Trophoblast cell (in vitro differentiated cells and primary cell): ENCODE measurements around the gene TMIE.

Source experiments
- DNase-seq, 2 donors: peaks; one replicate each; pipeline ENCODE4 v3.0.0-alpha.2; 2016
- H2AFZ ChIP-seq: 2 replicates; pipeline ENCODE4 v1.6.1; 2013; ENCODE audit warnings: low read length, moderate library complexity, mild to moderate bottlenecking; ENCODE audit not compliant: insufficient read depth, poor library complexity
- H2AK5ac ChIP-seq: 2 replicates; pipeline ENCODE4 v1.6.1; 2013; ENCODE audit warnings: mild to moderate bottlenecking, low read length
- H2BK120ac ChIP-seq: 2 replicates; pipeline ENCODE4 v1.6.1; 2013; ENCODE audit warnings: low read length, mild to moderate bottlenecking, moderate library complexity; ENCODE audit not compliant: insufficient read depth, poor library complexity
- H2BK12ac ChIP-seq: 2 replicates; pipeline ENCODE4 v1.6.1; 2013; ENCODE audit warnings: mild to moderate bottlenecking, low read length, moderate library complexity
- H2BK5ac ChIP-seq: 2 replicates; pipeline ENCODE4 v1.6.1; 2013; ENCODE audit warnings: low read length, low read depth, moderate library complexity, mild to moderate bottlenecking; ENCODE audit not compliant: poor library complexity
- H3K14ac ChIP-seq: 2 replicates; pipeline ENCODE4 v1.6.1; 2013; ENCODE audit warnings: mild to moderate bottlenecking, low read length
- H3K18ac ChIP-seq: 2 replicates; pipeline ENCODE4 v1.6.1; 2013; ENCODE audit warnings: mild to moderate bottlenecking, low read length
- H3K23ac ChIP-seq: 2 replicates; pipeline ENCODE4 v1.6.1; 2013; ENCODE audit warnings: low read length
- H3K27ac ChIP-seq: 2 replicates; pipeline ENCODE4 v1.5.1; 2013; ENCODE audit warnings: low read depth, mild to moderate bottlenecking, inconsistent platforms, low read length, moderate library complexity
- H3K27me3 ChIP-seq: 2 replicates; pipeline ENCODE4 v1.6.1; 2013; ENCODE audit warnings: inconsistent platforms, mild to moderate bottlenecking, low read length, moderate library complexity; ENCODE audit not compliant: insufficient read depth
- H3K36me3 ChIP-seq, 2 experiments: 1 replicate in 1 of 2; 2 replicates in 1 of 2; pipeline ENCODE4 v1.6.1; 2013; ENCODE audit warnings: low read length in 2 of 2, mild to moderate bottlenecking in 2 of 2, moderate library complexity in 1 of 2; ENCODE audit not compliant: insufficient read depth in 2 of 2, control insufficient read depth in 1 of 2
- H3K4ac ChIP-seq: 2 replicates; pipeline ENCODE4 v1.6.1; 2013; ENCODE audit warnings: low read depth, mild to moderate bottlenecking, low read length, moderate library complexity
- H3K4me1 ChIP-seq, 2 experiments: 1 replicate in 1 of 2; 2 replicates in 1 of 2; pipeline ENCODE4 v1.6.1; 2013; ENCODE audit warnings: low read length in 2 of 2, mild to moderate bottlenecking in 2 of 2, moderate library complexity in 1 of 2; ENCODE audit not compliant: insufficient read depth in 2 of 2, control insufficient read depth in 1 of 2
- H3K4me2 ChIP-seq: 2 replicates; pipeline ENCODE4 v1.6.1; 2013; ENCODE audit warnings: inconsistent platforms, mild to moderate bottlenecking, low read length, moderate library complexity
- H3K4me3 ChIP-seq: 2 replicates; pipeline ENCODE4 v1.5.1; 2013; ENCODE audit warnings: mild to moderate bottlenecking, low read depth, low read length, inconsistent platforms
- H3K79me1 ChIP-seq: one replicate; pipeline ENCODE4 v1.6.1; 2013; ENCODE audit warnings: low read length
- H3K79me2 ChIP-seq: 2 replicates; pipeline ENCODE4 v1.6.1; 2013; ENCODE audit warnings: low read length, mild to moderate bottlenecking; ENCODE audit not compliant: control insufficient read depth, insufficient read depth, poor library complexity
- H3K9ac ChIP-seq: 2 replicates; pipeline ENCODE4 v1.6.1; 2013; ENCODE audit warnings: mild to moderate bottlenecking, low read length
- H3K9me3 ChIP-seq: 2 replicates; pipeline ENCODE4 v1.6.1; 2013; ENCODE audit warnings: low read depth, mild to moderate bottlenecking, control low read depth, inconsistent platforms, low read length; ENCODE audit not compliant: insufficient read depth
- H4K12ac ChIP-seq: 2 replicates; pipeline ENCODE4 v1.6.1; 2013; ENCODE audit warnings: low read depth, mild to moderate bottlenecking, low read length, moderate library complexity
- H4K8ac ChIP-seq: 2 replicates; pipeline ENCODE4 v1.6.1; 2013; ENCODE audit warnings: low read depth, mild to moderate bottlenecking, low read length, moderate library complexity
- H4K91ac ChIP-seq: one replicate; pipeline ENCODE4 v1.6.1; 2013; ENCODE audit warnings: low read depth, mild to moderate bottlenecking, low read length, moderate library complexity
- WGBS: extraction: QIAGEN DNeasy Blood & Tissue Kit; methylation state at CpG from one replicate; pipeline ENCODE4 v1.1.7; 2013; ENCODE audit warnings: missing lambda C conversion rate; ENCODE audit not compliant: insufficient read length, insufficient coverage; ENCODE audit errors: extremely low coverage; 5-methylcytosine and 5-hydroxymethylcytosine counted together

TMIE gene

DNA sequence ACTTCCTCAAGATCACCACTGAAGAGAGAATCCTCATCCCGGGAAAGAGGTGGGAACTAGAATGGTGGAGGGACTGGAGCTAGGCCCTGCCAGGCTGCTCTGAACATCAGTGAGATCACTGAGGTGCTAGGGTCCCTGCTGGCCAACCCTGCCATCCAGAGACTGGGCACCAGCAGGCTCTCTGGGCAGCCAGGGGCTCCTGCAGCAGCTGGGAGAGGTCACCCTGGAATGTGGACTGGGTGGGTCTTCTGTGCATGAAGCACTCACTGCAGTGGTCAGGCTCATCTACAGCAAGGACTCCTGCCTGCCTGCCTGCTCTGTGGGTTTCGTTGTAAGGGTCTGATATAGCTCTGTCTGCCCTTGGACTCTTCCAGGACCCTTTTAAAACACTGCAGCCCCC, 32.6 kb upstream of the TMIE start:
- Histone ChIP-seq H3K18ac (no peak overlapping the region), H4K8ac (no peak overlapping the region), H3K14ac (no peak overlapping the region), H2AFZ (no peak overlapping the region), H3K79me1 (no peaks in the 10 kb centered on the region), H4K91ac (no peak overlapping the region), H3K9ac (no peak overlapping the region), H2BK12ac (no peak overlapping the region), H3K4me2 (no peak overlapping the region), H2BK5ac (no peak overlapping the region), H3K36me3 (peaks cover 0 to 2% of the 10 kb centered on the region in 2 experiments), H3K9me3 (peaks cover 3% of the 10 kb centered on the region), H2AK5ac (no peak overlapping the region), H4K12ac (no peak overlapping the region), H3K4me3 (no peak overlapping the region), H3K79me2 (no peaks in the 10 kb centered on the region), H3K23ac (no peak overlapping the region), H3K27me3 (no peaks in the 10 kb centered on the region), H3K27ac (no peak overlapping the region), H2BK120ac (no peak overlapping the region), H3K4me1 (no peaks in the 10 kb centered on the region), H3K4ac (no peak overlapping the region)
- no CpG with 5 or more reads among the region's 2 CpGs for WGBS
- no peak for DNase-seq

DNA sequence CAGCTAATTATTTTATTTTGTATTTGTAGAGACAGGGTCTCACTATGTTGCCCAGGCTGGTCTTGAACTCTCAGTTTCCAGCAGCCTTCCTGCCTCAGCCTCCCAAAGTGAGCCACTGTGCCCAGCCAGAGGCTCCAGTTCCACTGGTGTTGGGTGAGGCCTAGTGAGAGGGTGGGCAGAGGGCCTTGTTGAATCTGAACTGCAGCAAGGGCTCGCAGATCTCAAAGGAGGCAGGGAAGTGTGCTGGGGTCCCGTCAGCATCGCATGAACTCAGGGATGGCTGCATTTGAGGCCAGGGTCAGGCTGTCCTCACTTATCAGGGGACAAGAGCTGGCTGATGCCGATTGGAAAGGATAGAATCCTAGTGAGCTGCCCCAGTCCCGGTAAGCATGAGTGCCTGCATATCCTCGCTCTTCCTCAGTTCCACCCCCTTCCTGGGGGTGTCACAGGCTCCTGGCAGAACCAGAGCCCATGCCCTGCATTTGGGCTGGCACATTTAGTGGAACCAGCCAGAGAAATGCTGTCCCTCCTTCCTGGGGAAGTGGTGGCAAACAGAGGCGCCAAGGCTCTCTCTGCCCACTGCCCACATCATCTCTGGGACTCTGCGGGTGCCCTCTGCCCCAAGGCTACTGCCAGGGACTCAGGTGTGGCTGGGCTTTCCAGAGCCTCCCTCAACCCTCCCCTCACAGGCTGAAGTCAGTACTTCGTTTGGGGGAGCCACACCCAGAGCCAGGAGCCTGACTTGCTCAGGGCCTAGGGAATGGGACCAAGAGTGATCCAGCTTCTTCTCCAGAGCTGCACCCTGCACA, 31.8 kb upstream of the TMIE start:
- Histone ChIP-seq H3K36me3 (peaks cover 0 to 3% of the 10 kb centered on the region in 2 experiments), H3K9ac (no peak overlapping the region), H3K18ac (no peak overlapping the region), H4K8ac (no peak overlapping the region), H3K27me3 (no peaks in the 10 kb centered on the region), H2AK5ac (no peak overlapping the region), H4K91ac (no peak overlapping the region), H3K79me1 (no peaks in the 10 kb centered on the region), H3K14ac (no peak overlapping the region), H3K4ac (no peak overlapping the region), H3K9me3 (peaks cover 3% of the 10 kb centered on the region), H2BK120ac (no peak overlapping the region), H3K79me2 (no peaks in the 10 kb centered on the region), H3K23ac (no peak overlapping the region), H2AFZ (no peak overlapping the region), H4K12ac (no peak overlapping the region), H3K4me2 (no peak overlapping the region), H3K4me1 (no peaks in the 10 kb centered on the region), H2BK5ac (no peak overlapping the region), H3K27ac (no peak overlapping the region), H2BK12ac (no peak overlapping the region), H3K4me3 (no peak overlapping the region)
- WGBS: no CpG with 5 or more reads among the region's 9 CpGs
- no peak for DNase-seq

DNA sequence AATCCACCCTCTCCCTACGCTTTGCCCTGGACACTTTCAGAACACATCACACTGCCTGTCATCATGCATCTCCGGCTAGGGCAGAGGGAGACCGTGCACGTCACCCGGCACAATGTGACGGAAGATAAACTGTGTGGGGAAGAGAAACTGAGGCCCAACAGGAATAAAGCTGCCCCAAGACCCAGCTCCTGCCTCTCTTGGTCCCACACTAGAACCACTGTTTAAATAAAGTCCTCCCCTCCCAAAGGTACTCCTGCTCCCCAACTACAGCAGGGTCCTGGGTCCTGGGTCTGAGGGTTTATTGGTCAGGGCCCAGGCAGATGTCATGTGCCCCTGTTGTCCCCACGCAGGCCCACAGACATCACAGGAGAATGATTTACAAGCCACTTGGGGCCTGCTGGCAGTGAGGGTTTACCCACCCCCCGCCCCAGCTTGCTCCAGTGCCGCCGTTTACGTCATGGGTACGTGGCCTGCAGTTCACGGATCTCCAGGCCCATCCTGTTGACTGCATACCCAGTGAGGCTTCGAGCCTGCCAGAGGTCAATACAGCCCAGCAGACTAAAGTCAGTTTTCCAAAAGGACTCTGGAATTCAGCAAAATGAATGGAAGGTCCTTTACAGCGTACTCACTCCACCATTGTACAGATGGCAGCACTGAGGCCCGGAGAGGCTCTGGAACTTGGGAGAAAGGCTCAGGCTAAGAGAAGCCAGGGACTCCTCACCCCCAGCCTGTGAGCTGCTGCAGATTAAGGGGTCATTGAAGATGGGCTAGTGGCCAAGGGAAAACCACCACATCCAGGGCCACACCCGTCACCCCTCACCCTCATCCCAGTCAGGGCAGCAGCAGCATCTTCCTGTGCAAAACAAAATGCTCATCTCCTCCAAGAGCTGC, 30.9 kb upstream of the TMIE start:
- Histone ChIP-seq H3K4me1 (no peaks in the 10 kb centered on the region), H4K8ac (no peak overlapping the region), H2AK5ac (no peak overlapping the region), H3K79me1 (no peaks in the 10 kb centered on the region), H3K4me3 (no peak overlapping the region), H2AFZ (no peak overlapping the region), H4K12ac (no peak overlapping the region), H4K91ac (no peak overlapping the region), H3K36me3 (peaks cover 0 to 3% of the 10 kb centered on the region in 2 experiments), H3K4ac (no peak overlapping the region), H3K4me2 (no peak overlapping the region), H2BK12ac (no peak overlapping the region), H3K27me3 (no peaks in the 10 kb centered on the region), H3K79me2 (no peaks in the 10 kb centered on the region), H2BK5ac (no peak overlapping the region), H3K23ac (no peak overlapping the region), H3K27ac (no peak overlapping the region), H3K18ac (no peak overlapping the region), H3K9me3 (peaks cover 3% of the 10 kb centered on the region), H3K9ac (no peak overlapping the region), H2BK120ac (no peak overlapping the region), H3K14ac (no peak overlapping the region)
- DNase-seq: no peak
- no CpG with 5 or more reads among the region's 17 CpGs for WGBS

DNA sequence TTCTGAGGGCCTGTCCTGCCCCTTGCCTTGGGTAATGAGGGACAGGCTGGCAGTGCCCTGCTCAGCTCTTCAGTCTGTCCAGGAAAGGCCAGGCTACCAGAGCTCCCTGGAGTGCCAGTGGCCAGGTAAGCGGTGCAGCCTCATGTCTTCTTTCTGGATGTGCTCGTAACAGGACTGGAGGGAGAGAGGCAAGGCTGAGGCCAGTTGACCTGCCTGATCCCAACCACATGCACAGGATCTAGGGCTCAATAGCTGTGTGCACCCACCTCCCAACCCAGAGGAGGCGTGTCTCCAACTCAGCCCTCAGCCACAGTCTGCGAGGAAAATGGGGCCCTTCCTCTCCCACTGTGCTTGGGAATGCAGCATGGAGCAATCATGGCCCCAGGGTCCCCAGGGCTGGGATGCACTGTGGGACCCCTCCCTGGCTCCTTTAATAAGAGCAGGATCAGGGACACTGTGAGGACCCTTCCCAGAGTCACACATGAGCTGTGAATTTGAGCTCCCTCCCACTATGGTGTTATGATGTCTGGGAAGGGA, 30.2 kb upstream of the TMIE start:
- H3K4me3 ChIP-seq: no peak overlapping the region

More for the DNA sequence above, 30.2 kb upstream of the TMIE start:
- Histone ChIP-seq H3K4ac (no peak overlapping the region), H4K12ac (no peak overlapping the region), H3K79me1 (no peaks in the 10 kb centered on the region), H4K8ac (no peak overlapping the region), H3K4me1 (no peaks in the 10 kb centered on the region), H3K9me3 (peaks cover 3% of the 10 kb centered on the region), H3K14ac (no peak overlapping the region), H3K36me3 (peaks cover 3 to 4% of the 10 kb centered on the region in 2 experiments), H2AFZ (no peak overlapping the region), H3K27ac (no peak overlapping the region), H2BK5ac (no peak overlapping the region), H3K18ac (no peak overlapping the region), H2AK5ac (no peak overlapping the region), H3K4me2 (no peak overlapping the region), H3K23ac (no peak overlapping the region), H2BK12ac (no peak overlapping the region), H3K27me3 (no peaks in the 10 kb centered on the region), H3K9ac (no peak overlapping the region), H4K91ac (no peak overlapping the region), H3K79me2 (no peaks in the 10 kb centered on the region), H2BK120ac (no peak overlapping the region)
- DNase-seq: no peak
- no CpG with 5 or more reads among the region's 4 CpGs for WGBS
